Esophagus muscularis mucosa (tissue), 4 donors: ENCODE measurements around the gene OR10C1. TPM values are rescaled to one million over a fixed set of nuclear protein-coding genes. Genes with fewer than 3 reads are reported as not detected.

ENCODE experiments used
- DNase-seq: peaks from one replicate; pipeline ENCODE4 v3.0.0-alpha.2; 2017; ENCODE audit errors: extremely low spot score
- H3K27ac ChIP-seq, 4 donors: fragments of 200-600 bp; sonication (generic); replicated peaks in 1 of 4; 1 replicate in 3 of 4; 2 replicates in 1 of 4; pipeline ENCODE4 v1.5.1; 2016 to 2019; ENCODE audit warnings: mild to moderate bottlenecking in 1 of 4
- H3K27me3 ChIP-seq, 4 donors: fragments of 200-600 bp; sonication (generic); one replicate each; pipeline versions ENCODE4 v1.5.1 to v1.6.0; 2016 to 2019
- H3K36me3 ChIP-seq, 4 donors: fragments of 200-600 bp; sonication (generic); one replicate each; pipeline ENCODE4 v1.5.1; 2016 to 2019
- H3K4me1 ChIP-seq, 4 donors: fragments of 200-600 bp; sonication (generic); one replicate each; pipeline ENCODE4 v1.5.1; 2016 to 2019
- H3K4me3 ChIP-seq, 4 donors: fragments of 200-600 bp; sonication (generic); 1 replicate in 2 of 4; 2 replicates in 2 of 4; pipeline ENCODE4 v1.5.1; 2016 to 2019; ENCODE audit warnings: mild to moderate bottlenecking in 4 of 4, moderate library complexity in 1 of 4
- H3K9me3 ChIP-seq, 4 donors: fragments of 200-600 bp; sonication (generic); 1 replicate in 3 of 4; 2 replicates in 1 of 4; pipeline ENCODE4 v1.5.1; 2016 to 2019
- CTCF ChIP-seq, 3 experiments: fragments of 200-600 bp in 2 of 3; fragments of 450-650 bp in 1 of 3; sonication (generic) in 2 of 3; IDR thresholded peaks; one replicate each; pipeline ENCODE4 v1.5.1; 2017 to 2019; ENCODE audit warnings: antibody characterized with exemption in 3 of 3, mild to moderate bottlenecking in 2 of 3, moderate library complexity in 1 of 3
- EP300 ChIP-seq: sonication (generic); formaldehyde crosslinking; IDR thresholded peaks from one replicate; pipeline ENCODE4 v1.6.1; 2017; ENCODE audit warnings: antibody characterized with exemption
- POLR2A ChIP-seq: fragments of 450-650 bp; IDR thresholded peaks from one replicate; pipeline ENCODE4 v1.6.1; 2017; ENCODE audit warnings: antibody characterized with exemption, moderate library complexity, mild to moderate bottlenecking, low read depth
- POLR2AphosphoS5 ChIP-seq, 2 donors: sonication (generic); formaldehyde crosslinking; IDR thresholded peaks; one replicate each; pipeline ENCODE4 v1.6.1; 2017; ENCODE audit warnings: antibody characterized with exemption in 2 of 2
- WGBS: methylation state at CpG from one replicate; pipeline ENCODE4 v1.1.5; 2018; 5-methylcytosine and 5-hydroxymethylcytosine counted together
- intact Hi-C: fragments of 100-400 bp; cut with DNase I; formaldehyde crosslinking; loops from one replicate; pipeline ENCODE4 v1.15.1; 2023
- total RNA-seq, 4 donors: library from RNA; depleted of rRNA; stranded (reverse); fragments of >200 nt; gene quantifications; one replicate each; pipeline versions ENCODE4 v1.1.0 to v1.2.1, GENCODE V29; 2016

Gene OR10C1
- total RNA-seq, 4 donors from 2014 or later: not detected

- no peak overlapping the region for H3K4me3 ChIP-seq
- WGBS: 94% methylated on average over 8 of the region's 8 CpGs
- no peaks in the 10 kb centered on the region for H3K27me3 ChIP-seq
- H3K9me3 ChIP-seq: no peaks in the 10 kb centered on the region
- intact Hi-C loops: no loop called here
- H3K27ac ChIP-seq: no peak overlapping the region
- no peak for TF ChIP-seq POLR2A
- no peak for TF ChIP-seq EP300
- TF ChIP-seq CTCF (IDR thresholded peaks at IDR 0.05): no peak
- TF ChIP-seq POLR2AphosphoS5 (IDR thresholded peaks at IDR 0.05): no peak
- DNase-seq: peak; percentile 86
- no peaks in the 10 kb centered on the region for H3K36me3 ChIP-seq
- H3K4me1 ChIP-seq: no peaks in the 10 kb centered on the region
These were observed 50.2 kb downstream of the OR10C1 start for GRCh38 chr6:29489286-29489685.

- WGBS: 78% methylated on average over 3 of the region's 3 CpGs
- intact Hi-C loops: no loop called here
- H3K27ac ChIP-seq: no peak overlapping the region
These were observed 50.9 kb downstream of the OR10C1 start for GRCh38 chr6:29490055-29490454.

GRCh38 chr6:29490552-29490951 lies 51.4 kb downstream of the OR10C1 start:
- H3K9me3 ChIP-seq: no peaks in the 10 kb centered on the region
- H3K4me3 ChIP-seq: no peak overlapping the region
- H3K27me3 ChIP-seq: no peaks in the 10 kb centered on the region
- peak; percentile 64 for DNase-seq
- WGBS: 60% methylated on average over 2 of the region's 2 CpGs
- no peak for TF ChIP-seq CTCF (IDR thresholded peaks at IDR 0.05)
- TF ChIP-seq POLR2A: no peak
- no peak for TF ChIP-seq POLR2AphosphoS5 (IDR thresholded peaks at IDR 0.05)
- TF ChIP-seq EP300: no peak
- no peaks in the 10 kb centered on the region for H3K36me3 ChIP-seq
- no peak overlapping the region for H3K27ac ChIP-seq
- intact Hi-C loops: no loop called here
- H3K4me1 ChIP-seq: no peaks in the 10 kb centered on the region

More at GRCh38 chr6:29490055-29490454, 50.9 kb downstream of the OR10C1 start:
- TF ChIP-seq CTCF (IDR thresholded peaks at IDR 0.05) (no peak), POLR2AphosphoS5 (IDR thresholded peaks at IDR 0.05) (no peak), EP300 (no peak), POLR2A (no peak)
- H3K4me3 ChIP-seq: no peak overlapping the region
- no peak for DNase-seq
- no peaks in the 10 kb centered on the region for H3K9me3 ChIP-seq
- H3K27me3 ChIP-seq: no peaks in the 10 kb centered on the region
- no peaks in the 10 kb centered on the region for H3K4me1 ChIP-seq
- no peaks in the 10 kb centered on the region for H3K36me3 ChIP-seq

Other genes with a start within 250 kb of the OR10C1 start
- gene OR14J1, start 137.6 kb upstream of the OR10C1 start, total RNA-seq: not detected
- gene OR5V1, start 70.4 kb upstream of the OR10C1 start, total RNA-seq: not detected
- not detected for gene OR12D3, start 64.0 kb upstream of the OR10C1 start, total RNA-seq
- not detected for gene OR12D2, start 43.7 kb upstream of the OR10C1 start, total RNA-seq
- not detected for gene OR12D1, start 24.4 kb upstream of the OR10C1 start, total RNA-seq
- not detected for gene OR11A1, start 17.8 kb downstream of the OR10C1 start, total RNA-seq
- gene OR2H1, start 17.8 kb downstream of the OR10C1 start, total RNA-seq: not detected
- gene MAS1L, start 48.6 kb downstream of the OR10C1 start, total RNA-seq: under 1 TPM in 1 of 4 donors, not detected in 3; 0.33 TPM
- gene UBD, start 120.4 kb downstream of the OR10C1 start, total RNA-seq: under 1 TPM in 1 of 4 donors, not detected in 3; 0.50 TPM
- gene OR2H2, start 145.8 kb downstream of the OR10C1 start, total RNA-seq: not detected
- 10 to 100 TPM; 30.6 to 47.8 (median 40.6) TPM for gene GABBR1, start 193.9 kb downstream of the OR10C1 start, total RNA-seq
- not detected for gene MOG, start 217.8 kb downstream of the OR10C1 start, total RNA-seq
- gene ZFP57, start 241.8 kb downstream of the OR10C1 start, total RNA-seq: 1 to 10 TPM in 2 of 4 donors, under 1 TPM in 1, not detected in 1; 0.23 to 6.2 (median 1.2) TPM